HTR-8/SVneo (cell line): Measurements from ENCODE around the gene CCNF.

Experiments used
- DNase-seq: peaks from one replicate; pipeline ENCODE4 v3.0.0; 2011; ENCODE audit warnings: low spot score, mixed read lengths; ENCODE audit not compliant: insufficient read length
- FAIRE-seq: peaks from 2 replicates; lab custom pipeline; 2011; peaks lifted over from hg19 to GRCh38; lab: Jason Lieb, UNC

CCNF gene

GRCh38 chr16:2497695-2498484, 68.6 kb downstream of the CCNF start:
- no peak for FAIRE-seq
- DNase-seq, result no peak

GRCh38 chr16:2498531-2499253, 69.4 kb downstream of the CCNF start:
- no peak for FAIRE-seq
- DNase-seq, result no peak

- DNase-seq (no peak), FAIRE-seq (no peak)
These were observed 70.2 kb downstream of the CCNF start for GRCh38 chr16:2499454-2499853.

- DNase-seq, result no peak
- FAIRE-seq, result no peak
These were observed 70.7 kb downstream of the CCNF start for GRCh38 chr16:2499890-2500429.

GRCh38 chr16:2500430-2500917, 71.2 kb downstream of the CCNF start:
- DNase-seq, result no peak
- FAIRE-seq, result no peak

GRCh38 chr16:2500918-2501750, 71.9 kb downstream of the CCNF start:
- FAIRE-seq, result peak; percentile 82
- peak; percentile 86 for DNase-seq

- DNase-seq (no peak), FAIRE-seq (no peak)
These were observed 73.0 kb downstream of the CCNF start for GRCh38 chr16:2501946-2502895.

- FAIRE-seq (no peak), DNase-seq (no peak)
These were observed 76.4 kb downstream of the CCNF start for GRCh38 chr16:2505695-2506094.

- DNase-seq, result no peak
- FAIRE-seq, result no peak
These were observed 77.9 kb downstream of the CCNF start for GRCh38 chr16:2507052-2507659.

- DNase-seq (no peak), FAIRE-seq (no peak)
These were observed 78.4 kb downstream of the CCNF start for GRCh38 chr16:2507665-2508064.
